Measurements from ENCODE around the gene WSCD2. TPM values are rescaled to one million over a fixed set of nuclear protein-coding genes. Genes with fewer than 3 reads are reported as not detected.

Gene WSCD2
- total RNA-seq, 1 donor from 2014 or later: 1.9 TPM

- no peak overlapping the region for H3K4me3 Mint-ChIP-seq
- H3K36me3 Mint-ChIP-seq (ENCODE audit: low read depth): no peaks in the 10 kb centered on the region
- no peak for DNase-seq
- CTCF ChIA-PET: no interaction called here
- no peak for TF ChIP-seq CTCF (IDR thresholded peaks at IDR 0.05)
- POLR2A ChIA-PET: no interaction called here
- H3K4me1 Mint-ChIP-seq: no peaks in the 10 kb centered on the region
- ATAC-seq (ENCODE audit: low read depth): no peak
- H3K9me3 Mint-ChIP-seq: peaks cover 23% of the 10 kb centered on the region
- intact Hi-C loops (cut with micrococcal nuclease): no loop called here
- H3K27me3 Mint-ChIP-seq: peaks cover 20% of the 10 kb centered on the region
- no peak overlapping the region for H3K27ac Mint-ChIP-seq
Measured at GRCh38 chr12:108090107-108090899, 38.8 kb upstream of the WSCD2 start.

- intact Hi-C loops (cut with micrococcal nuclease): no loop called here
- Mint-ChIP-seq H3K27me3 (peaks cover 20% of the 10 kb centered on the region), H3K4me3 (no peak overlapping the region), H3K36me3 (ENCODE audit: low read depth) (no peaks in the 10 kb centered on the region), H3K27ac (no peak overlapping the region), H3K9me3 (peaks cover 22% of the 10 kb centered on the region), H3K4me1 (no peaks in the 10 kb centered on the region)
- ATAC-seq (ENCODE audit: low read depth): no peak
- no peak for DNase-seq
- ChIA-PET POLR2A (no interaction called here), CTCF (no interaction called here)
- no peak for TF ChIP-seq CTCF (IDR thresholded peaks at IDR 0.05)
Measured at GRCh38 chr12:108090932-108091678, 38.0 kb upstream of the WSCD2 start.

- Mint-ChIP-seq H3K4me3 (no peak overlapping the region), H3K36me3 (ENCODE audit: low read depth) (no peaks in the 10 kb centered on the region), H3K27me3 (peaks cover 20% of the 10 kb centered on the region), H3K4me1 (no peaks in the 10 kb centered on the region), H3K9me3 (peaks cover 22% of the 10 kb centered on the region), H3K27ac (no peak overlapping the region)
- intact Hi-C loops (cut with micrococcal nuclease): no loop called here
- ChIA-PET CTCF (no interaction called here), POLR2A (no interaction called here)
- no peak for ATAC-seq (ENCODE audit: low read depth)
- no peak for TF ChIP-seq CTCF (IDR thresholded peaks at IDR 0.05)
- DNase-seq: no peak
Measured at GRCh38 chr12:108091679-108092051, 37.4 kb upstream of the WSCD2 start.

- ChIA-PET POLR2A (no interaction called here), CTCF (no interaction called here)
- intact Hi-C loops (cut with micrococcal nuclease): no loop called here
- peaks cover 20% of the 10 kb centered on the region for H3K27me3 Mint-ChIP-seq
- no peaks in the 10 kb centered on the region for H3K4me1 Mint-ChIP-seq
- H3K36me3 Mint-ChIP-seq (ENCODE audit: low read depth): no peaks in the 10 kb centered on the region
- no peak for ATAC-seq (ENCODE audit: low read depth)
- H3K4me3 Mint-ChIP-seq: no peak overlapping the region
- DNase-seq: no peak
- TF ChIP-seq CTCF (IDR thresholded peaks at IDR 0.05): no peak
- peaks cover 9% of the 10 kb centered on the region for H3K9me3 Mint-ChIP-seq
- H3K27ac Mint-ChIP-seq: no peak overlapping the region
Measured at GRCh38 chr12:108093209-108093608, 35.9 kb upstream of the WSCD2 start.

GRCh38 chr12:108094056-108094649 lies 34.9 kb upstream of the WSCD2 start:
- CTCF ChIA-PET: no interaction called here
- no peaks in the 10 kb centered on the region for H3K4me1 Mint-ChIP-seq
- no peak overlapping the region for H3K27ac Mint-ChIP-seq
- DNase-seq: no peak
- H3K27me3 Mint-ChIP-seq: peaks cover 18% of the 10 kb centered on the region
- POLR2A ChIA-PET: no interaction called here
- TF ChIP-seq CTCF (IDR thresholded peaks at IDR 0.05): no peak
- H3K4me3 Mint-ChIP-seq: no peak overlapping the region
- no peaks in the 10 kb centered on the region for H3K36me3 Mint-ChIP-seq (ENCODE audit: low read depth)
- H3K9me3 Mint-ChIP-seq: peaks cover 3% of the 10 kb centered on the region
- intact Hi-C loops (cut with micrococcal nuclease): no loop called here
- no peak for ATAC-seq (ENCODE audit: low read depth)
